AG09309 (cell line): Measurements from ENCODE around the gene TMEM244.
"Not testable (repeated sequence)": the region's sequence is repeated elsewhere in the genome, so short reads cannot be mapped to it uniquely, and the experiment has no call there.

ENCODE experiments used
- DNase-seq: peaks from one replicate; pipeline ENCODE4 v3.0.0-alpha.2; 2010; ENCODE audit warnings: low read depth
- H3K4me3 ChIP-seq: 2 replicates; pipeline ENCODE4 v1.5.1; 2011; ENCODE audit warnings: mild to moderate bottlenecking, low read depth, low read length, moderate library complexity; ENCODE audit not compliant: control insufficient read depth
- TF ChIP-seq, protein P1 (sequence below): IDR thresholded peaks from 2 replicates; pipeline ENCODE4 v1.5.1; 2011; ENCODE audit warnings: mild to moderate bottlenecking, low read depth, low read length, inconsistent platforms; ENCODE audit not compliant: insufficient read depth, control insufficient read depth; ENCODE audit errors: missing control alignments

TMEM244 gene

DNA sequence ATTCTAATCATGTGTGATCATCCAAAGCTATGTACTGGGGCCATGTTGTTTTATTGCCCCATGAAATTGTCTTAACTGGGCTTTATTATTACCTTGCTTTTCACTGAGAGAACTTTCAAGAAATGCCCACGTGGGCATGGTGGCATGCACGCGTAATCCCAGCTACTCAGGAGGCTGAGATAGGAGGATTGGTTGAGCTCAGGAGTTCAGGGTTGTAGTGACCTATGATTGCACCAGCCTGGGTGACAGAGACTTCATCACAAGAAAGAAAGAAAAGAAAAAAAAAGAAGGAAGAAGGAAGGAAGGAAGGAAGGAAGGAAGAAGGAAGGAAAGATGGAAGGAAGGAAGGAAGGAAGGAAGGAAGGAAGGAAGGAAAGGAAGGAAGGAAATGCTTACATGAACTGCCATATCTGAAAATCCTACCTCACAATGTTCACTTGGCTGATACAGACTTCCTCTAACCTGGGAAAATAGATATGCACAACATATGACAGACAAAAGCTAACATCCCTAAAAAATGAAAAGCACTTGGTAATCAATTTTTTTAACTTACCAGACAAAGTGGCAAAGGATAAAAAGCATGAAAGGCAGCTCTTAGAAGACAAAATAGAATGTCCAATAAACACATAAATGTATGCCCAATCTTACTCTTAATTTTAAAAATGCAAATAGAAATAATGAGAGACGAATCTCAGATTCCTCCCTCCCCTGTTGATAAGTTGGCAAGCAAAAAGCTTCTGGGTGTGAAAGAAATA, 25.5 kb upstream of the TMEM244 start:
- H3K4me3 ChIP-seq = no peak overlapping the region
- no peak for DNase-seq
- TF ChIP-seq, protein P1, sequence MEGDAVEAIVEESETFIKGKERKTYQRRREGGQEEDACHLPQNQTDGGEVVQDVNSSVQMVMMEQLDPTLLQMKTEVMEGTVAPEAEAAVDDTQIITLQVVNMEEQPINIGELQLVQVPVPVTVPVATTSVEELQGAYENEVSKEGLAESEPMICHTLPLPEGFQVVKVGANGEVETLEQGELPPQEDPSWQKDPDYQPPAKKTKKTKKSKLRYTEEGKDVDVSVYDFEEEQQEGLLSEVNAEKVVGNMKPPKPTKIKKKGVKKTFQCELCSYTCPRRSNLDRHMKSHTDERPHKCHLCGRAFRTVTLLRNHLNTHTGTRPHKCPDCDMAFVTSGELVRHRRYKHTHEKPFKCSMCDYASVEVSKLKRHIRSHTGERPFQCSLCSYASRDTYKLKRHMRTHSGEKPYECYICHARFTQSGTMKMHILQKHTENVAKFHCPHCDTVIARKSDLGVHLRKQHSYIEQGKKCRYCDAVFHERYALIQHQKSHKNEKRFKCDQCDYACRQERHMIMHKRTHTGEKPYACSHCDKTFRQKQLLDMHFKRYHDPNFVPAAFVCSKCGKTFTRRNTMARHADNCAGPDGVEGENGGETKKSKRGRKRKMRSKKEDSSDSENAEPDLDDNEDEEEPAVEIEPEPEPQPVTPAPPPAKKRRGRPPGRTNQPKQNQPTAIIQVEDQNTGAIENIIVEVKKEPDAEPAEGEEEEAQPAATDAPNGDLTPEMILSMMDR = no peak

DNA sequence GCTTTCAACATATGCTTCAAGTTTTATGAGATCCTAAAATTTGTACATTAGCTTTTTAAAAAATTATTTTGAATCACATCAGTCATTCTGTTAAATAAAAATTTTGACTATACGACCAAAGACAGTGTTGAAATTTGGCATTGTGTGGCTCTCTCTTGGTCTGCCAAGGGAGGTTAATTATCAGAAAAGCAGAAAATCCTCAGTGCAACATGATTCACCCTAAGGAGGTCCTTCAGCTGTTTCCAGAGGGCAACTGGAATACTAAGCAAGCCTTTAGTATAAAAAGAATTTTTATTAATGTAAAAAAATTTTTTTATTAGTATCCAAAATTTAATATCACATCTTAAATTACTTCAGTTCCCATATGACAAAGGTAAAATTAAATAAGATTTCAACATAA, 23.1 kb upstream of the TMEM244 start:
- TF ChIP-seq, protein P1 = no peak
- no peak for DNase-seq
- no peak overlapping the region for H3K4me3 ChIP-seq

DNA sequence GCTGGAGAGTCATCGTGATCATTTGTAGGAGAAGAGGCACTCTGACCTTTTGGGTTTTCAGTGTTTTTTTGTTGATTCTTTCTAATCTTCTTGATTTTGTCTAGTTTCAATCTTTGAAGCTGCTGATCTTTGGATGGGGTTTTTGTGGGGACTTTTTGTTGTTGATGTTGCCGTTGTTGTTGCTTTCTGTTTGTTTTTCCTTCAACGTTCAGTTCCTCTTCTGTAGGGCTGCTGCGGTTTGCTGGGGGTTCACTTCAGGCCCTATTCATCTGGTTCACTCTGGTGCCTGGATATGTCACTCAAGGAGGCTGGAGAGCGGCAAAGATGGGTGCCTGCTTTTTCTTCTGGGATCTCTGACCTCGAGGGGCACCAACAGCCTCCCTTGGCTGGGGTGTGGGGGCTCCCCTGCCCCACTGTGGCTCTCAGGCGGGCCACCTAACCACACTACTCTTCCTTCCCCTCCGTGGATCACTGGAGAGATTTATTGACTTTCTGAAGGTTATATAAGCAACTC, 21.5 kb upstream of the TMEM244 start:
- H3K4me3 ChIP-seq = no peak overlapping the region
- DNase-seq = no peak
- TF ChIP-seq, protein P1 = no peak

DNA sequence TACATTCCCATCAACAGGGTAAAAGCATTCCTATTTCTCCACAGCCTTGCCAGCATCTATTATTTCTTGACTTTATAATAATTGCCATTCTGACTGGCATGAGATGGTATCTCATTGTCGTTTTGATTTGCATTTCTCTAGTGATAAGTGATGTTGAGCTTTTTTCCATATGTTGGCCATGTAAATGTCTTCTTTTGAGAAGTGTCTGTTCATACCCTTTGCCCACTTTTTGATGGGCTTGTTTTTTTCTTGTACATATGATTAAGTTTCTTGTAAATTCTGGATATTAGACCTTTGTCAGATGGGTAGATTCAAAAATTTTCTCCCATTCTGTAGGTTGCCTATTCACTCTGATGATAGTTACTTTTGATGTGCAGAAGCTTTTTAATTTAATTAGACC, 16.8 kb upstream of the TMEM244 start:
- not testable (repeated sequence) for DNase-seq, H3K4me3 ChIP-seq

DNA sequence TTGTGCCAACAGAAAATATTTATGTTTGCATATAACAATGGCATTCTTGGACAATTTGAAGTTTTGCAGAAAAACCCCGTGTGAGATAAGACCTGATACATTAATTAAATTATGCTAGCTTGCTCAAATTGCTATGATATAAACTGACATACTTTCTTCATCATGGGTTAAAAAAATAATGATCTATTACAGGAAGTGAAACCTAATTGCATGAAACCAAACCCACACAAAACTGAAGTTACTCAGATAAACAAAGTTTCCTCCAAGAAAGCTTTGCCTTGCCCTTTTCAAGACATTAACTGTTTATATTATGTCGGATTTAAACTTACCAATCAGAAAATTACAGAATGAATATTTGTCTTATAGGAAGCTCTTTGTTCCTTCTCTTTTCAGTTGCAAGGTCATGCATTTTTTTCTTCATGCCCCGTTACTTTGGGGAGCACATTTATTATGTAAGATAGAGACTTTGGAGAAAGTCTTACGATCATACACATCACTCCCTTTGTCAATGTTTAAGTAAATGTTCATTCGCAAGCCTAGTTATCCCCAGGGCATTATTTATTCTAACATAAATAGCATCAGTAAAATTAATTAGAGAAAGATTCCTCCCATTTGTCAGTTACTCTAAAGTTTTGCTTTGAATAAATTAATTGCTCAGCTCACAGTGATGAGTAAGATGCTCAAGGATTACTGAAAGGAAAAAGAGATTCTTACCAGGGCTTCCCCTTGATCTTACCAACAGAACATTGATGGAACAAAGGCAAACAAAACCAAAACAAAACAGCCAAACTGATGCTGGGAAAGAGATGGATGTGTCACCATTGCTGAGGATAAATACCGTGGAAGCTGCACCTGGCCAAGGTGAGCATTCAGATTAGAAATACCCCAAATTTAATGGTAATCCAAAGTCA, 14.8 kb upstream of the TMEM244 start:
- TF ChIP-seq, protein P1 = no peak
- no peak for DNase-seq
- H3K4me3 ChIP-seq = no peak overlapping the region

DNA sequence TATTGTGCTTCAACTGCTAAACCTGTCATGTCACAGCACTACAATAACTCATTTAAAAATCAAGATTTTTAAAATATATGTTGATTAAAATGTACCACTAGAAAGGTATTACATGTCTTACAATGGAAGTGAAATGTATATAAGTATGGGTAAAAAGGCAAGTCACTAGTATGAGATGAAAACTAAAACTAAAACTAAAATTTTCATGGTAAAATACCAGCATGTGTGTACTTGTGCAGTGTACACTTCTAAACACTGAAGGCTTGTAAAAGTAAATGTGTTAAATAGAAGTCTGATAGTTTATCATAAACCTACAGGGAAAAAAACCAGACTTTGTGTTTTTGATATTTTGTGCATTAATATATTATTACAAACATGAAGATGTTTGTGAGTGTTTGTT, 13.7 kb upstream of the TMEM244 start:
- no peak overlapping the region for H3K4me3 ChIP-seq
- TF ChIP-seq, protein P1 = no peak
- DNase-seq = no peak

DNA sequence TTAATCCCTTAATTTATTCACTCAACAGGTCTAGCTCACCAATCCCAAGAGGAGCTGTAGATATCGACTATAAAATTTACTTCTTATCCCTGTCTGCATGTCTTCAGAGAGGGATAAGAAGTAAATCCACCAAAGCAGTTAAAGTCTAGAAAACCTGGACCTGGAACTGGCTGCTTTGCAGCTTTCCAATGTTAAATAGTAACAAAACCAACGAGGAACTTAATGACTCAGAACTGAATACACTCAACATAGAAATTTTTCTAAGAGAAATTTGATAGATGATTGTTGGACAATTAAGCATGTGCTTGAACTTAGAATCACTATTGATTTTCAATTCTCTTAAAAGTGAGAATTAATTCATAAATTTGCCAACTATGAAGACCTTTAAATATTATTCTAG, 11.5 kb upstream of the TMEM244 start:
- no peak overlapping the region for H3K4me3 ChIP-seq
- TF ChIP-seq, protein P1 = no peak
- DNase-seq = no peak
